T-helper 9 cell (primary cell): ENCODE measurements around the gene COL1A1.
A peak's percentile ranks its signal among the peaks of the same experiment; 100 is the strongest.

Experiments
- DNase-seq: peaks from one replicate; pipeline ENCODE4 v3.0.0-alpha.2; 2020

The COL1A1 gene

GRCh38 chr17:50141026-50141744 is 60.2 kb downstream of the COL1A1 start:
- no peak for DNase-seq

- DNase-seq: peak; percentile 79
Observed at GRCh38 chr17:50139950-50140885, 61.2 kb downstream of the COL1A1 start.

GRCh38 chr17:50139185-50139783 is 62.1 kb downstream of the COL1A1 start:
- no peak for DNase-seq

GRCh38 chr17:50137042-50137441 is 64.4 kb downstream of the COL1A1 start:
- DNase-seq: no peak

- DNase-seq: no peak
Observed at GRCh38 chr17:50136096-50136687, 65.2 kb downstream of the COL1A1 start.

- no peak for DNase-seq
Observed at GRCh38 chr17:50135316-50136095, 65.9 kb downstream of the COL1A1 start.

- no peak for DNase-seq
Observed at GRCh38 chr17:50134206-50135110, 67.0 kb downstream of the COL1A1 start.

- no peak for DNase-seq
Observed at GRCh38 chr17:50133769-50134099, 67.7 kb downstream of the COL1A1 start.
